GM19463 (cell line): Measurements from ENCODE around the gene PRRX2.

ENCODE experiments used
- ATAC-seq: cut with Tn5 transposase; IDR thresholded peaks from one replicate; pipeline ENCODE4 v1.9.1; 2021; ENCODE audit warnings: mild to moderate bottlenecking, moderate library complexity; ENCODE audit not compliant: unreplicated experiment

Gene PRRX2

GRCh38 chr9:129665389-129665775 lies at the start of gene PRRX2:
PRRX2 (plus strand) TSS chr9:129665647; CDS start chr9:129665868, 221 bp downstream.
- ATAC-seq, result no peak

- no peak for ATAC-seq
Observed at GRCh38 chr9:129617167-129617566, 48.3 kb upstream of the PRRX2 start.

- no peak for ATAC-seq
Observed at GRCh38 chr9:129619787-129620668, 45.4 kb upstream of the PRRX2 start.

- no peak for ATAC-seq
Observed at GRCh38 chr9:129620669-129621295, 44.7 kb upstream of the PRRX2 start, which contains the start of gene C9orf50. C9orf50 (minus strand) TSS chr9:129621101; CDS start chr9:129620574, 527 bp downstream.

GRCh38 chr9:129623331-129623730 lies 42.1 kb upstream of the PRRX2 start:
- ATAC-seq, result no peak

GRCh38 chr9:129624168-129624759 lies 41.2 kb upstream of the PRRX2 start:
- ATAC-seq, result no peak

- no peak for ATAC-seq
Observed at GRCh38 chr9:129624947-129625346, 40.5 kb upstream of the PRRX2 start.

GRCh38 chr9:129626079-129626624 lies 39.3 kb upstream of the PRRX2 start, which contains the start of gene NTMT1:
NTMT1 (plus strand) TSS chr9:129626163; CDS start chr9:129632704, 6,541 bp downstream.
- ATAC-seq, result peak; percentile 75

GRCh38 chr9:129626625-129627284 lies 38.7 kb upstream of the PRRX2 start:
- peak; percentile 23 for ATAC-seq

GRCh38 chr9:129627556-129628440 lies 37.6 kb upstream of the PRRX2 start:
- ATAC-seq, result no peak

- no peak for ATAC-seq
Observed at GRCh38 chr9:129628709-129629108, 36.7 kb upstream of the PRRX2 start.

GRCh38 chr9:129629251-129629820 lies 36.1 kb upstream of the PRRX2 start:
- no peak for ATAC-seq

GRCh38 chr9:129630967-129631673 lies 34.3 kb upstream of the PRRX2 start:
- no peak for ATAC-seq

GRCh38 chr9:129631674-129632129 lies 33.7 kb upstream of the PRRX2 start:
- no peak for ATAC-seq

GRCh38 chr9:129632460-129632859 lies 33.0 kb upstream of the PRRX2 start:
- no peak for ATAC-seq

GRCh38 chr9:129633207-129633606 lies 32.2 kb upstream of the PRRX2 start:
- no peak for ATAC-seq

GRCh38 chr9:129633848-129634247 lies 31.6 kb upstream of the PRRX2 start:
- no peak for ATAC-seq
